Kidney (tissue), 14 donors: ENCODE measurements around the gene ZGPAT. TPM values are rescaled to one million over a fixed set of nuclear protein-coding genes. Genes with fewer than 3 reads are reported as not detected.
A peak's percentile ranks its signal among the peaks of the same experiment; 100 is the strongest.
"Not testable (repeated sequence)": the region's sequence is repeated elsewhere in the genome, so short reads cannot be mapped to it uniquely, and the experiment has no call there.

ENCODE experiments used
- DNase-seq, 5 donors: peaks; one replicate each; pipeline ENCODE4 v3.0.0-alpha.2; 2013 to 2020
- FAIRE-seq: peaks from 2 replicates; lab custom pipeline; 2012; peaks lifted over from hg19 to GRCh38; lab: Jason Lieb, UNC
- H3K27ac ChIP-seq, 2 donors: one replicate each; pipeline ENCODE4 v1.7.0; 2013; ENCODE audit warnings: low read depth in 2 of 2, low read length in 2 of 2, inconsistent platforms in 1 of 2
- H3K27me3 ChIP-seq: one replicate; pipeline ENCODE4 v1.7.1; 2013; ENCODE audit warnings: low read length, inconsistent platforms; ENCODE audit not compliant: control insufficient read depth, insufficient read depth
- H3K36me3 ChIP-seq, 3 donors: one replicate each; pipeline versions ENCODE4 v1.7.0 to v1.7.1; 2013; ENCODE audit warnings: low read length in 3 of 3, control low read depth in 1 of 3, inconsistent platforms in 1 of 3; ENCODE audit not compliant: insufficient read depth in 3 of 3, control insufficient read depth in 2 of 3
- H3K4me1 ChIP-seq, 3 donors: one replicate each; pipeline versions ENCODE4 v1.7.0 to v1.7.1; 2013; ENCODE audit warnings: low read length in 3 of 3, inconsistent platforms in 1 of 3, low read depth in 1 of 3; ENCODE audit not compliant: control insufficient read depth in 2 of 3, insufficient read depth in 2 of 3
- H3K4me3 ChIP-seq, 3 donors: one replicate each; pipeline versions ENCODE4 v1.7.0 to v1.8.1; 2013; ENCODE audit warnings: low read length in 3 of 3, control low read depth in 1 of 3, inconsistent platforms in 1 of 3
- H3K9ac ChIP-seq, 3 donors: one replicate each; pipeline versions ENCODE4 v1.7.0 to v1.7.1; 2013; ENCODE audit warnings: low read length in 3 of 3, control low read depth in 1 of 3, inconsistent platforms in 1 of 3
- H3K9me3 ChIP-seq, 3 donors: one replicate each; pipeline versions ENCODE4 v1.7.0 to v1.7.1; 2013; ENCODE audit warnings: low read length in 3 of 3, control low read depth in 1 of 3, inconsistent platforms in 1 of 3; ENCODE audit not compliant: control insufficient read depth in 2 of 3, insufficient read depth in 1 of 3
- CTCF ChIP-seq: IDR thresholded peaks from 3 replicates; pipeline ENCODE4 v1.5.1; 2012; ENCODE audit warnings: mild to moderate bottlenecking, moderate library complexity, borderline replicate concordance; ENCODE audit not compliant: insufficient read depth; ENCODE audit errors: extremely low read depth
- intact Hi-C: fragments of 100-400 bp; cut with DNase I; formaldehyde crosslinking; loops from one replicate; pipeline ENCODE4 v1.11.1; 2022
- polyA plus RNA-seq: library from polyadenylated mRNA; stranded (reverse); fragments of 350-450 nt; fragmentation: Illumina TruSeq; extraction: RNeasy Lipid Tissue Mini Kit (QIAGEN cat#74804); gene quantifications from one replicate; pipeline ENCODE4 v1.2.3, GENCODE V29; 2014; ENCODE audit warnings: low read depth, low replicate concordance; ENCODE audit not compliant: insufficient read depth
- total RNA-seq: library from RNA; stranded (reverse); fragmentation: NEBNext Ultra II Directional; extraction: Animal tissue kit (Norgen Biotek cat#: 25700); gene quantifications from one replicate; pipeline ENCODE4 v1.2.1, GENCODE V29; 2021
- donor health status: control.
- donor health status: control.
- donor health status: control.
- donor health status: control.
- donor health status: control.
- donor health status: DM: yes; HTN: yes; CAD: no.
- donor health status: Normal renal cell carcinoma (clear cell type).

Gene ZGPAT
- total and polyA plus RNA-seq, 2 donors from 2014 or later: 30.5 to 39.6 TPM

GRCh38 chr20:63774306-63774705 is 66.5 kb downstream of the ZGPAT start:
- no peak overlapping the region for H3K4me3 ChIP-seq
- no peaks in the 10 kb centered on the region for H3K9me3 ChIP-seq
- H3K36me3 ChIP-seq: no peaks in the 10 kb centered on the region
- peaks cover 0 to 15% (median 0%) of the 10 kb centered on the region in 3 donors for H3K4me1 ChIP-seq
- no peak for TF ChIP-seq CTCF
- FAIRE-seq (no peak), DNase-seq (peak in 1 of 5 donors; percentile 76)
- intact Hi-C loops: no loop called here
- H3K27me3 ChIP-seq: no peaks in the 10 kb centered on the region
- H3K9ac ChIP-seq: no peak overlapping the region
- H3K27ac ChIP-seq: no peak overlapping the region

- Histone ChIP-seq H3K9me3 (no peaks in the 10 kb centered on the region), H3K27ac (no peak overlapping the region), H3K27me3 (no peaks in the 10 kb centered on the region), H3K4me3 (no peak overlapping the region), H3K36me3 (no peaks in the 10 kb centered on the region), H3K9ac (no peak overlapping the region), H3K4me1 (peaks cover 0 to 15% (median 0%) of the 10 kb centered on the region in 3 donors)
- no peak for FAIRE-seq
- intact Hi-C loops: no loop called here
- DNase-seq: peak; percentile 87 to 95 (median 92)
- peak; percentile 56 for TF ChIP-seq CTCF
These were observed 67.5 kb downstream of the ZGPAT start for GRCh38 chr20:63775096-63775978.

GRCh38 chr20:63776875-63777274 is 69.0 kb downstream of the ZGPAT start:
- H3K9ac ChIP-seq, intact Hi-C loops, H3K27me3 ChIP-seq: not testable (repeated sequence)

GRCh38 chr20:63777614-63778013 is 69.8 kb downstream of the ZGPAT start:
- no peaks in the 10 kb centered on the region for H3K36me3 ChIP-seq
- no peaks in the 10 kb centered on the region for H3K9me3 ChIP-seq
- no peak overlapping the region for H3K9ac ChIP-seq
- intact Hi-C loops: no loop called here
- H3K4me1 ChIP-seq: peaks cover 0 to 15% (median 0%) of the 10 kb centered on the region in 3 donors
- no peak overlapping the region for H3K4me3 ChIP-seq
- no peak overlapping the region for H3K27ac ChIP-seq
- peak in 1 of 5 donors; percentile 14 for DNase-seq
- no peaks in the 10 kb centered on the region for H3K27me3 ChIP-seq
- no peak for FAIRE-seq
- no peak for TF ChIP-seq CTCF

More at GRCh38 chr20:63776875-63777274, 69.0 kb downstream of the ZGPAT start:
- H3K4me3 ChIP-seq, H3K9me3 ChIP-seq, FAIRE-seq, H3K27ac ChIP-seq, H3K36me3 ChIP-seq: not testable (repeated sequence)
- peak in 1 of 5 donors; percentile 24 for DNase-seq
- H3K4me1 ChIP-seq: peaks cover 0 to 15% (median 0%) of the 10 kb centered on the region in 3 donors
